SHP77 (cell line): ENCODE results near the gene RAB40C.

Source experiments
- DNase-seq, 2 experiments: peaks; one replicate each; lab custom pipeline; 2025; lab: John Stamatoyannopoulos, UW

The RAB40C gene

GRCh38 chr16:616733-617586 lies 27.1 kb downstream of the RAB40C start:
- peak in 1 of 2 experiments; percentile 22 for DNase-seq

- no peak for DNase-seq
Observed at GRCh38 chr16:617855-618254, 28.0 kb downstream of the RAB40C start.

- DNase-seq: no peak
Observed at GRCh38 chr16:619476-620100, 29.7 kb downstream of the RAB40C start.

GRCh38 chr16:620700-621525 lies 31.0 kb downstream of the RAB40C start:
- DNase-seq: peak; percentile 71 to 75

- DNase-seq: peak in 1 of 2 experiments; percentile 32
Observed at GRCh38 chr16:621526-622105, 31.8 kb downstream of the RAB40C start.

GRCh38 chr16:622920-623280 lies 33.0 kb downstream of the RAB40C start:
- DNase-seq: no peak

- no peak for DNase-seq
Observed at GRCh38 chr16:624526-625070, 34.7 kb downstream of the RAB40C start.

- no peak for DNase-seq
Observed at GRCh38 chr16:625117-625976, 35.5 kb downstream of the RAB40C start.

- no peak for DNase-seq
Observed at GRCh38 chr16:625977-626765, 36.3 kb downstream of the RAB40C start.

GRCh38 chr16:626787-627453 lies 37.1 kb downstream of the RAB40C start:
- DNase-seq: peak; percentile 66 to 82

- peak; percentile 92 to 96 for DNase-seq
Observed at GRCh38 chr16:627454-628239, 37.8 kb downstream of the RAB40C start.

GRCh38 chr16:628321-629061 lies 38.6 kb downstream of the RAB40C start:
- DNase-seq: no peak

GRCh38 chr16:629185-629832 lies 39.4 kb downstream of the RAB40C start:
- DNase-seq: no peak

- DNase-seq: no peak
Observed at GRCh38 chr16:629833-630248, 40.0 kb downstream of the RAB40C start.

- DNase-seq: no peak
Observed at GRCh38 chr16:630249-630814, 40.5 kb downstream of the RAB40C start.

- no peak for DNase-seq
Observed at GRCh38 chr16:630815-631405, 41.0 kb downstream of the RAB40C start, which contains the start of gene WFIKKN1. TSS of gene WFIKKN1 (plus strand) at chr16:630985. CDS start at chr16:631254, 269 bp downstream.
